GM12865 (cell line): ENCODE data around the gene ADD2.

Experiments used
- DNase-seq: peaks from one replicate; pipeline ENCODE4 v3.0.0; 2010; ENCODE audit warnings: low read depth
- H3K4me3 ChIP-seq: 2 replicates; pipeline ENCODE4 v1.5.1; 2011; ENCODE audit warnings: mild to moderate bottlenecking, low read depth, low read length, control low read depth
- CTCF ChIP-seq: IDR thresholded peaks from 2 replicates; pipeline ENCODE4 v1.5.1; 2011; ENCODE audit warnings: low read length, control low read depth, low read depth, inconsistent platforms; ENCODE audit not compliant: insufficient read depth; ENCODE audit errors: missing control alignments

Gene ADD2

GRCh38 chr2:70607121-70607561 is 160.9 kb downstream of the ADD2 start:
- DNase-seq: no peak
- no peak overlapping the region for H3K4me3 ChIP-seq
- no peak for TF ChIP-seq CTCF
